ENCODE results near the gene RARB.

Gene RARB

DNA sequence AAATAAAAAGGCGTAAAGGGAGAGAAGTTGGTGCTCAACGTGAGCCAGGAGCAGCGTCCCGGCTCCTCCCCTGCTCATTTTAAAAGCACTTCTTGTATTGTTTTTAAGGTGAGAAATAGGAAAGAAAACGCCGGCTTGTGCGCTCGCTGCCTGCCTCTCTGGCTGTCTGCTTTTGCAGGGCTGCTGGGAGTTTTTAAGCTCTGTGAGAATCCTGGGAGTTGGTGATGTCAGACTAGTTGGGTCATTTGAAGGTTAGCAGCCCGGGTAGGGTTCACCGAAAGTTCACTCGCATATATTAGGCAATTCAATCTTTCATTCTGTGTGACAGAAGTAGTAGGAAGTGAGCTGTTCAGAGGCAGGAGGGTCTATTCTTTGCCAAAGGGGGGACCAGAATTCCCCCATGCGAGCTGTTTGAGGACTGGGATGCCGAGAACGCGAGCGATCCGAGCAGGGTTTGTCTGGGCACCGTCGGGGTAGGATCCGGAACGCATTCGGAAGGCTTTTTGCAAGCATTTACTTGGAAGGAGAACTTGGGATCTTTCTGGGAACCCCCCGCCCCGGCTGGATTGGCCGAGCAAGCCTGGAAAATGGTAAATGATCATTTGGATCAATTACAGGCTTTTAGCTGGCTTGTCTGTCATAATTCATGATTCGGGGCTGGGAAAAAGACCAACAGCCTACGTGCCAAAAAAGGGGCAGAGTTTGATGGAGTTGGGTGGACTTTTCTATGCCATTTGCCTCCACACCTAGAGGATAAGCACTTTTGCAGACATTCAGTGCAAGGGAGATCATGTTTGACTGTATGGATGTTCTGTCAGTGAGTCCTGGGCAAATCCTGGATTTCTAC is at the start of gene RARB:
Gene RARB (plus strand): TSS at position 322 of the 847 bp plus-strand sequence. CDS start 469 bp downstream, at position 791.
- DNase-seq (ENCODE audit: low read depth in 1 of 2, low spot score in 1 of 2), result no peak

DNA sequence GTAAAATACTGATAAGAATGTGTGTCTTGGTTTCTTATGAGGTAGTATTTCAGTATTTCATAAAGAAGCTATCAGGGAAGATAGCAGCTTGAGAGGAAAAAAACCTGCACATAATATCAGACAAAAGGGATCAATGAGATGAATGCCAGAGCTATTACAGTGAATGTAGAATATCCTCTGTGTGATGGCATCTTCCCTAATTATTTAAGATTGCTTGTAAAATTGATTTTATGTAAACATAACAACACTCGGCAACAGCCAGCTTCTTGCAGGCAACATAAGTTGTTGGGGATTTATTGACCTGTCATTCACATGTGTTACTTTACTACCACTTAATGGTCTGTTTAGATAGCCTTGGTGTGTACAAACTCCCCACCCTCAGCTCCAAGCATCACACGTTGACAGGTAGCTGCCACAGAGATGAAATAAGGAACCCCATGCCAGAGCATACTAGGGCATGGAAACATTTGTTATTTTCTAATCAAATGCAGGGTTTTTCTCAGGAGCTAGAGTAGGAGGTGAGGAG is 49.2 kb upstream of the RARB start:
- DNase-seq (ENCODE audit: low read depth in 1 of 2, low spot score in 1 of 2), result no peak

DNA sequence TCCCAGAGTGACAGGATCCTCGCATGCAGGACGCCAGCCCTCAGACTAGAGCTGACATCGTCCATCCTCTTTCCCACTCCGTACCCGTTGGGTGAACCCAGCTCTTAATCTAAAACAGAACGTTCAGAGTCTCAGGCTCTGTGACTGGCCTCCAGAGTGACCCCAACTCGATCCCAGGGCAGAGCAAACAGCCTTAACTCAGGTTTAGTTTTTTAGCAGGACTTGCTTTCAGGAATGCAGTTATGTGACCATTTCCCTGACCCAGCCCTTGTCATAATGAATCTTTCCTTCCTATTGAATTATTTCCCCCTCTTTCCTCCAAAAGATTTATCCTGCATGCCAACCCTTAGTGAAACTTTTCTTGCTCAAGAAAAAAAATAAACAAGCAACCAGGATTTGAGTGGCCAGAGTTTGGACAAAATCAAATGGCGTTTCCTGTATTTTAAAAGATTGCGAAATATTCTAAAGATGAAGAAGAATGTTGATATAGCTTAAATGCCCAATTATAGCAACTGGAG is 47.8 kb upstream of the RARB start:
- DNase-seq (ENCODE audit: low read depth in 1 of 2, low spot score in 1 of 2), result no peak

DNA sequence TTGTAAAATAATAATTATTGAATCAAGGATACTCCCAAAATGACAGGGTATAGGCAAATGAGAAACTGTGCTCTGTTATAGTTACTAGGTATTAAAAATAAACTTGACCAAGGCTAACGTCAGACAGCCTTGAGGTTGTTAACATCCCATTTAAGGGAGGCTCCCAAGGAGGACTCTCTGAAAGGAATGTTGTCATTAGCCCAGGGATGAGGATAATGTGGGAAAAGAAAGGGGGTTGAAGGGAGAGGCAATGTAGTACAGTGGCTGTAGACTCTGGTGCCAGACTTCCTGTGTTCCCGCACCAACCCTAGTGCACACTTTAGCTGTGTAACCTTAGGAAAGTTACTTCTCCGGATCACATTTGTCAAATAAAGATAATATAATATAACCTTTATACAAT is 47.0 kb upstream of the RARB start:
- DNase-seq (ENCODE audit: low read depth in 1 of 2, low spot score in 1 of 2), result no peak

DNA sequence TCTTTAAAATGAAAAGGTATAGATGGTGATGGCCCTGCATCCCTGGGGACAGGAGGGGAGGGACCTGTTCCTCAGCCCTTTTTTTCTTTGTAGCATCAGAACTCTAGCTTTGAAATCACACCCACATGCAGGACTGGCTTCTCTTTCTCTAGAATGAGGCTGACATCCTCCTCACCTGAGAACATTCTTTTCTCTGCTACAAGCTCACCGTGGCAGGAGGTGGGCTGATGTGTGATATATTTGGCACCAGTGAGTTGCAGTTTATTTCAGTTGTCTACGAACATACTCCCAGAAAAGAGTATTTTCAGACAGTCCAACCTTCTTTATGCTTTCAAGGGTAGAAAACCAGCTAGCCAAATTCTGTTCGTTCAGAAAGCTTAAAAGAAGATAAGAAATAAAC is 43.6 kb upstream of the RARB start:
- no peak for DNase-seq (ENCODE audit: low read depth in 1 of 2, low spot score in 1 of 2)

DNA sequence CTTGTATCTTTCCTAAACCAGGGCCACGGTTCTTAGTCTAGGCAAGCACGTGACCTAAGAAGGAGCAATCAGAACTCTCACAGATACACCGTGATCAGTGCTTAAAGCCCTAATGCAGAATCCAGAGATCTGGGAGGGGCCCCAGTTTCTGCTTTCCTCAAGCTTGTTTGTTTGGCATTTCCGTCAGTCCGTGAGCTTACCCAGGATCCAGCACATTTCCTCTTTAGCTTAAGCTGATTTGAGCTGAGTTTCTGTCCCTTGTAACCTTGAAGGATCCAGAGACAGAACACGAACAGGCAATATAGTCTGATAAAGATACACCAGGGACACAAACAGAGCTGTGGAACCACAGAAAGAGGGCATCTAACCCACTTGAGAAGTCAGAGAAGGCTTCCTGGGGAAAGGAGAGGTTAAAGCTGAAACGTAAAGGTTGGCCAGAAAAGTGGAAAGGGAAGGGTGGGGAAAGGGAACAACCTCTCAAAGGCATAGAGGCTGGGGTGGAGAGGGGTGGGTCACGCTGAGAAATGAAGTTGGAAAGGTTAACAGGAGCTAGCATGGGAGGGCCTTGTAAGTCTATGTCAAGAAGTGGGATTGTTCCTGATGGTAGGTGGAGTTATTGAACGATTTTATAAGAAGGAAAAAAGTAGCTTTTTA is 42.1 kb upstream of the RARB start:
- no peak for DNase-seq (ENCODE audit: low read depth in 1 of 2, low spot score in 1 of 2)

DNA sequence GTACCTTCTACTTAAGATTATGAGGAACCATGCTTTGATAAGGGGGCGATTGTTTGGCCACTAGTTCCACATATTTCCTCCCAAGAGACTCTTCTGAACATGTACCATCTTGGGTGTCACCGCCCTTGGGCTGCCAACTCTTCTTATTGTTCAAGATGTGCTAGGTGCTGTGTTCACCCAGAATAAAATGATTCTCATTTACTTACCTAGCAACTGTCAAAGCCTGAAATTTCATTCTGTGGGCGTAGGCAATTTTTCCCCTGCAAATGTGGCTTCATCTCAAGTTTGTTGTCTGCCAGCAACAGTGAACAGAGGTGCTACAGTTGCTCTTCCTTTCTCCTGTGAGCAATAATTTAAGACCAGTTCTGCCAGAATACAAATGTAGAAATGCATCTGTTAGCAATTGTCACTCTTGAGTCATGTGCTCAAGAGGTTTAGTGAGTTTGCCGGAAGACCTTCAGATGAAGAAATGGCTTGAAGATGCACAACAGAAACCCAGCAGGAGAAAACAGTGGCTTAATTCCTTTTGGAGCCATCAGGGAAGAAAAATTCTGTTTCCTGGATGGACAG is 41.3 kb upstream of the RARB start:
- no peak for DNase-seq (ENCODE audit: low read depth in 1 of 2, low spot score in 1 of 2)

DNA sequence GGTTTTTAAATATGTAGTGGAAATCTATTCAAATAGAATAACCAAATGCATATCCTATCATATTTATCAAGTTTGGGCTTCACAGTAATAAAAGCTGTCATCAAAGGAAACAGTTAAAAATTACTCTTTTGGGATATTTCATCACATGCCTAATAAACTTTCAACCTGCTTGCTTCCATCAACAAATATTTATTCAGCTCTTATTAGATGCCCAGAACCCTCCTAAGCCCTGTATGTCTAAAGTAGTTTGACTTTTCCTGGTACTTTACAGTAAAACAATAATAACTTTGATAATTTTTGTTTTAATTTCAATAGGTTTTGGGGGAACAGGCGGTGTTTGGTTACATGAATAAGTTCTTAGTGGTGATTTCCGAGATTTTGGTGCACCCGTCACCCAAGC is 37.5 kb upstream of the RARB start:
- no peak for DNase-seq (ENCODE audit: low read depth in 1 of 2, low spot score in 1 of 2)

DNA sequence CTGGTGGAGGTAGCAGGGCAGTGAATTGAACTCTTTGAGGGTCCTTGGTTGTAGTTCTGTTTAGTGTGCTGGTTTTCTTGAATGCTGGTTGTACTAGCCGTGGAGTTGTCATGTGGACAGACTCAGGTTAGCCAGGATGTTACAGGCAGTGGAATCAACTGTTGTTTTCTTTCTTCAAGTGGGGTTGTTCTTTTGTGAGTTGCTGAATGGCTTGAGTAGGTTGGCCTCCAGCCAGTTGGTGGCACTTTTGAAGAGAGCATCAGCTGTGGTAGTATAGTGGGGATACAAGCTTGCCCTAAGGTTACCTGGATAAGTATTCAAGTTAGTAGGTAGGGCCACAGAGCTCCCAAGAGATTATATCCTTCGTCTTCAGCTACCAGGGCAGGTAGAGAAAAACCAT is 31.8 kb upstream of the RARB start:
- DNase-seq (ENCODE audit: low read depth in 1 of 2, low spot score in 1 of 2), result no peak

DNA sequence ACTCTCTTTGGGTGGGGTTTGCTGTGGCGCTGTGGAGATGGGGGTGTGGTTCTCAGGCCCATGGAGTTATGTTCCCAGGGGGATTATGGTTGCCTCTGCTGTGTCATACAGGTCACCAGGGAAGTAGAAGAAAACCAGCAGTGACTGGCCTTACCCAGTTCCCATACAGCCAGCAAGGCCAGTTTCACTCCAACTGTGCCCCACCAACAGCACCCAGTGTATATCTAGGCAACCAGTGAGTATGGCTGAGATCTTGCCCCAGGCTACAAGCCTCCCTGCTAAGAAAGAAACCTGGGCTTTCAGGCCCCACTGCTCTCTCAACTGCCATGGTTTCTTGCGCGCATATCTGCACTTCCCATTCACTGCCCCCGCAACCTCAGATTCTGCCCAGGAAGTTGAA is 31.4 kb upstream of the RARB start:
- DNase-seq (ENCODE audit: low read depth in 1 of 2, low spot score in 1 of 2), result no peak

DNA sequence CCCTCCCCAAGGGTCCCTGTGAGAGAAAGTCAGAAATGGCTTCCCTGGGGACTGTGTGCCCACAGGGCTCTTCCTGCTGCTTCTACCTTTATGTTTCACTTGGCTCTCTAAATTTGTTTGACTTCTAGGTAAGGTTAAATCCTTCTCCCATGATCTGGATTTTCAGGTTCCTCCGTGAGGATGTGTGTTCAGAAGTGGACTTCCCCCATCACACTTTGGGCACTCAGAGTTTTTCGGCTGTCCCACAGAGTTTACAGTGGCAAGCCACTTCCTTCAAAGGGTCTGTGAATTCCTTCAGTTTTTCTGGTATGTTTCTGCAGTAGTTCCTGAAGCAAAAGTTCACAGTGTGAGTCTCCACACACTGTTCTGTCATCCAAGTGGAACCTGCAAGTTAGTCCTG is 30.9 kb upstream of the RARB start:
- no peak for DNase-seq (ENCODE audit: low read depth in 1 of 2, low spot score in 1 of 2)

DNA sequence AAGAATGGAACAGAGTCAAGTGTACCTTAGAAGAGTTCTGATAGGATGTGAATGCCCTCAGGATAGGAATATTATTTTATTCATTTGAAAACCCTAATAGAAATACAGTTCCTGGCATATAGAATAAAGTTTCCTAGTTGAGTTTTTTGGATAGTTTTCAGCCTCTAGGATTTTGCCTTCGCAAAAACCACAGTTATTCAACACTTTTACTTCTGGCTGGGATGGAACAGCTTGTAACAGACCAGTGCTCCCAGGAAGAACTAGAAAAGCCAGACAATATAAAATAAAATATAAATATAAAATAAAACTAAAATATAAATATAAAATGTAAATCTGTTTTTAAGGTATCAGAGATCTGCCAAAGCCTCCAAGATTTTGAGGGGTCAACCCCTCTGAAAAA is 27.5 kb upstream of the RARB start:
- no peak for DNase-seq (ENCODE audit: low read depth in 1 of 2, low spot score in 1 of 2)

DNA sequence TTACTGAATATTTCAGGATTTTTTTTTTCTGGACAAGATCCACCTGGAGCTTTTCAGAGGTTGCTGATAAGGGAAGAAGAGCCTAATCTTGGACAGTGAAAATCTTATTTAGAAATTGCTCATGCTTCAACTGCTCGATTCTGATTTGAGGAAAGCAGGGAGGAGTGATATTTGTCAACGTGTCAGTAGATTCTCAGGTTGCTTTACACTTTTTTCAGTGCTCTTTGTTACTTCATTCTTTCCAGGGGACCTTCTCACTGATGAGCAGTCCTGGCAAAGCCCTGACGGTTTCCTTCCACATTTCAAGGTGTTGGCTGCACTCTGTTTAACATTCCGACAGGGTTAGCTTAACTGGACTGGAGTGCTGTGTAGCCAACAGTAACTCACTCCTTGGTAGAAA is 24.1 kb upstream of the RARB start:
- no peak for DNase-seq (ENCODE audit: low read depth in 1 of 2, low spot score in 1 of 2)

DNA sequence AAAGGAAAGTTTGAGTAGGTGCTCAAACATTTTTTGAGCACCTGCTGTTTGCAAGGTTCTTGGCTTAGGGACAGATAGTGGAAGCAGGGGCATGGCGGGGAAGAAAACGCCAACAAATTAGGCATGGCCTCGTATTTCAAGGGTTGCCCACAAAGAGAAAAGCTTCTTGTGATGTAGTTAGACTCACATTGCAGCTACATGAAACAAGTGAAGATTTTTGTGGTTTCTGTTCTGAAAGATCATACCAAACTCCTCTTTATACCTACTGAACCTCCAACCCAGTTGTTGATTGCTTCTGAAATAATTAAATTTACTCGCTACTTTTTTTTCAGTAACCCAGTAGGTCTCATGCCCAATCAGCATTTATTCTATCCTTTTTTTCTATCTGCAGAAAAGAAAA is 23.5 kb upstream of the RARB start:
- no peak for DNase-seq (ENCODE audit: low read depth in 1 of 2, low spot score in 1 of 2)

DNA sequence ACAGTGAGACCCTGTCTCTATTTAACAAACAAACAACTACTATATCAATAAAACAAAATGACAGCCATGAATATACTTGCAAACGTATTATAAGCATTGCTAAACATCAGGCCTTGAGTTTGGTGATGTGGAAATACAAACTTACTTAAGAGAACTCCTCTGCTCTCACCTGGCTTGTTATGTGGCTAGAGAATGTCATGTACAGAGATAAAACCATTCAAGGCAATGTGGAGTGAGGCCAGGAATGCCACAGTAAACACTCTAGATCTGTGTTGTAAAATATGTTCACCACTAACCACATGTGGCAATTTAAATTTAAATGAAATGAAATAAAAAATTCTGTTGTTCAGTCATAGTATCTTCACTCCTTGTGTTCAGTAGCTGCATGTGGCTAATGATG is 22.7 kb upstream of the RARB start:
- no peak for DNase-seq (ENCODE audit: low read depth in 1 of 2, low spot score in 1 of 2)

DNA sequence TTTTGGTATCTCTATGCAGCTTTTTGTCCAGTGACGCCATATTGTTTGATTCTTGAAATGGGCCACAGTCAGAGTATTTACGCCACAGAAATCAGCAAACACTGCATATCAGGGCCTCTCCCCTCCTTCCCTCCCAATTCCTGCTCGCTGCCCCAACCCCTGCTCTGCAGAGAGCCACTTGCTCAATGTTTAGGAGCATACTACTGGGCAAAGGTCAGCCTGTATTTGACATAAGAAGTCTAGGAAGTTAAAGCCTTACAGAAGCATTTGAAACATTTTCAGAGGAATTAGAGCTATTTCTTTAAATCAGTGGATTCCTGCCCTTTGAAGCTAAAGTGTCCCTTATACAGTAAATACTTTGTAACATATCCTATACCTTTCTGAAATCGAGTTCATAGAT is 17.4 kb upstream of the RARB start:
- DNase-seq (ENCODE audit: low read depth in 1 of 2, low spot score in 1 of 2), result no peak

DNA sequence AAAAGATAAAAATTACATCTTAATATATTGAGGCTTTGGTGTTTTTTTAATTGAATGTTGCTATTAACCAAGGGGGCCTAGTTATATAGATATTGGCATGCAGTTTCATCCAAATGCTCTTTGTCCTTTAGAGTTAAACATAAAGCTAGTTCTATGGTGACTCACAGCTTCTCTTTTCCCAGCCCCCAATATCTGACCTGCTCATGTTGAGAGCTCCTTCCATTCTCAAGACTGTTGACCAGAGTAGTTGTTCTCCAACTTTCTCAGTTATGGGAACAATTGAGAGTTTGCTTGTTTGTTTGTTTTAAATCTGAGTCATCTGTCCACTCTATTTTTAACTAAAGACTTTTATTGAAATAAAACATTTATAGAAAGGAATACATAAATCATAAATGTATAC is 15.8 kb upstream of the RARB start:
- no peak for DNase-seq (ENCODE audit: low read depth in 1 of 2, low spot score in 1 of 2)

DNA sequence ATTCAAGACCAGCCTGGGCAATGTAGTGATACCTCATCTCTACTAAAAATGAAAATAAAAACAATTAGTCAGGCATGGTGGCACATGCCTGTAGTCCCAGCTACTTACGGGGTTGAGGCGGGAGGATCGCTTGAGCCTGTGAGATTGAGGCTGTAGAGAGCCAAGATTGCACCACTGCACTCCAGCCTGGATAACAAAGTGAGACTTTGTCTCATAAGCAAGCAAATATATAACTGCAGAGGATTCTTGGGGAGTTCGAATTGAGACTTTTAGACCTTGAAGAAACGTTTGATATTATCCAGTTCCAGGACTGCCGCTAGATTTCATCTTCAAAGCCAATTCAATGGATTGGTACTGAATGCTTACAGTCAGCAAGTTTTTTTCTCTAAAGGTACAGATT is 11.9 kb upstream of the RARB start:
- DNase-seq (ENCODE audit: low read depth in 1 of 2, low spot score in 1 of 2), result no peak

DNA sequence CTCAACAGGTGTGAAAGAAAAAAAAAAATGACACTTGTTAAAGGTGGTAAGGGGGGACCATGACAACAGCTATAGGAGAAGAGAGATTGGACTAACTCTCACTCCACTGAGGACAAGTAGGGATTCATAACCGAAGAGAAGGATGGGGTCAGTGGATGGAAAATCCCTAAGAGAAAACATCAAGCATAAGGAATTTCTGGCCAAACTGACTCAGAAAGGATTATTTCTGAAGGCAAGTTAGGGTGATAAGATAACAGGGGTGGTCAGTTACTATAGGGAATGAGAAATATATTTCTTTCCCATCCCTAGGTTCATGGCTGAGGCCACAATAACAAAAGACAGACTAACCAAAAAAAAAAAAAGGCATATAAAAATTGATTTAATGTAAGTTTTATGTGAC is 9.5 kb upstream of the RARB start:
- DNase-seq (ENCODE audit: low read depth in 1 of 2, low spot score in 1 of 2), result no peak

DNA sequence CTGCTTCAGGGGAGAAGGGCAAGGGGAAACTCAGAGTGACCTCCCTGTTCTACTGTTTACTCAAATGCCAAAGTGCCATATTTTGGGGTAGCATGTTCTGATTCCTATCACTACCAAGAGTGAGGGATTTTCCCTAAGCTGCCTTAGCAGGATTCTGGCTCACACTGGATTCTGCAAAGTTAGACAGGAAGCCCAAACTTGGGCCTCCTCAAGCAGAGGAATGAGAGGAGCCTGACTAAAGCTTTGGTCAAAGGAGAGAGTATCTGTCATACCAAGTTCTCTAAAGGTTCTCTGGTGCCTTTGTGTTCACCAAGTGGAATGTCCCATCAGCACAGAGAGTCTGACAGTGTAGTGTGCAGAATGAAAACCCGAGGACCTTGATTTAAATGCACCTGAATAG is 8.8 kb upstream of the RARB start:
- DNase-seq (ENCODE audit: low read depth in 1 of 2, low spot score in 1 of 2), result no peak

DNA sequence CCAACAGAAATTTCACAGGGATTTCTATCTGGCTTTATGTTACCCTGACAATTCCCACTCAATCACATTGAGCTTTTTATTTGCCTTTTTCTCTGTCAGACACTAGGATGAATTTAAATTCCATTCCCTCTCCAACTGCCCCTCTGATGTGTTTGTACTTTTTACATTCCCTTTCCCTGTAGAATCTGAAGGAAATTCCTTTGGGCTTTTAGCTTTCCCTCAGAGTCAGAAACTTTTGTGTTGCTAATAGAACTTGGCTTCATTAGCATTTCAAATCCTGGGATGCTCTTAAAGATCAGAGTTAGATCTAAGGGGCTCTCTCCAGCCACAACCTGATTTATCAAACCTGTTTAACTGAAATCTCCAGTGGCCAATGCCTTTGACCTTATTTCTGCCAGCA is 7.9 kb upstream of the RARB start:
- DNase-seq (ENCODE audit: low read depth in 1 of 2, low spot score in 1 of 2), result no peak

DNA sequence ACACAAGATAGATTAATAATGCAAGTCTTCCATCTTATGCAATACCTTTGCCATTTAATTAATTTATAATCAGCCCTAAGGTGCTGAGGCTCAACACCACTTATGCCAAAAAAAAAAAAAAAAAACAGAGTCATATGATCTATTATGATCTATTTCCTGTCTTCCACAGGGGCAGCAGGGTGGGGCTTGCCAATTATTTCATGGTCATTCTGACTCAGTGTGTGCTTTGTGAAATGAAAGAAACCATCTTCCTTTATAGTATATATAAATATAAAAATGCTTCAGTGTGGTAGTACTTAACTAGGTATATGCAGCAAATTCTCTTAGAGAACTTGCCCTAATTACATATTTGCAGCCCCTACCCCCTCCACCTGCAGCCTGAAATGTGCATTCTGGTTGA is 7.2 kb upstream of the RARB start:
- DNase-seq (ENCODE audit: low read depth in 1 of 2, low spot score in 1 of 2), result no peak

Data from activated CD4-positive, alpha-beta T cell treated with anti-CD3 and anti-CD28 coated beads, Interleukin-2, amount 50 U/mL, for 24 hours (primary cell).